Activated B cell treated with CpG ODN at 0.5 μM for 24 hours (primary cell): Measurements from ENCODE around the gene DUSP28. TPM values are rescaled to one million over a fixed set of nuclear protein-coding genes. Genes with fewer than 3 reads are reported as not detected.

Source experiments
- ATAC-seq: fragments of 200-7000 bp; cut with Tn5 transposase; one replicate; pipeline ENCODE4 v1.10.0; 2021; ENCODE audit warnings: low read depth, mild to moderate bottlenecking, moderate library complexity
- CTCF ChIA-PET: fragments of 350-600 bp; sonication (Branson Sonifier 250); formaldehyde crosslinking; loops from one replicate; lab custom pipeline; 2021; ENCODE audit warnings: antibody characterized with exemption; lab: Charles Lee
- POLR2A ChIA-PET: fragments of 350-600 bp; sonication (Branson Sonifier 250); formaldehyde crosslinking; loops from one replicate; lab custom pipeline; 2021; ENCODE audit warnings: antibody characterized with exemption; lab: Charles Lee
- DNase-seq: peaks from one replicate; pipeline ENCODE4 v3.0.0; 2022
- H3K27ac Mint-ChIP-seq: one replicate; pipeline ENCODE4 v1.8.0; 2020; ENCODE audit warnings: mixed read lengths
- H3K27me3 Mint-ChIP-seq: one replicate; pipeline ENCODE4 v1.8.0; 2021; ENCODE audit warnings: mixed read lengths
- H3K36me3 Mint-ChIP-seq: one replicate; pipeline ENCODE4 v1.8.0; 2021; ENCODE audit warnings: low read depth, mixed read lengths
- H3K4me1 Mint-ChIP-seq: one replicate; pipeline ENCODE4 v1.8.0; 2021; ENCODE audit warnings: mixed read lengths
- H3K4me3 Mint-ChIP-seq: one replicate; pipeline ENCODE4 v1.8.0; 2020; ENCODE audit warnings: mild to moderate bottlenecking, mixed read lengths
- H3K9me3 Mint-ChIP-seq: one replicate; pipeline ENCODE4 v1.8.0; 2020; ENCODE audit warnings: mixed read lengths
- CTCF ChIP-seq: fragments of 200-600 bp; IDR thresholded peaks from one replicate; pipeline ENCODE4 v1.8.0; 2022; ENCODE audit warnings: antibody characterized with exemption, mild to moderate bottlenecking
- intact Hi-C: fragments of 100-400 bp; cut with micrococcal nuclease; formaldehyde crosslinking; loops from one replicate; pipeline ENCODE4 v1.15.1; 2024
- total RNA-seq: library from RNA; stranded (reverse); gene quantifications from 2 replicates; pipeline ENCODE4 v1.2.3, GENCODE V29; 2022

The DUSP28 gene
- total RNA-seq, 1 donor from 2014 or later = 11.5 TPM

- ATAC-seq = peak; percentile 60
- Mint-ChIP-seq H3K9me3 (no peaks in the 10 kb centered on the region), H3K4me1 (peaks cover 25% of the 10 kb centered on the region), H3K36me3 (peaks cover 44% of the 10 kb centered on the region), H3K4me3 (peak overlapping the region; percentile 2), H3K27me3 (no peaks in the 10 kb centered on the region), H3K27ac (peak overlapping the region; percentile 80)
- ChIA-PET CTCF (no interaction called here), POLR2A (interaction anchor here (1.8 to 2.0 kb wide), 2 partner anchors 9 to 14 kb away, joined by 7 to 8 read pairs; no protein-coding TSS in a partner anchor)
- no peak for TF ChIP-seq CTCF
- intact Hi-C loops = no loop called here
- DNase-seq = no peak
Measured at GRCh38 chr2:240551811-240552210, 8.3 kb upstream of the DUSP28 start.

- no peaks in the 10 kb centered on the region for H3K9me3 Mint-ChIP-seq
- ATAC-seq (no peak), DNase-seq (no peak)
- H3K4me3 Mint-ChIP-seq = no peak overlapping the region
- ChIA-PET CTCF (no interaction called here), POLR2A (no interaction called here)
- H3K27ac Mint-ChIP-seq = no peak overlapping the region
- no peak for TF ChIP-seq CTCF
- no peaks in the 10 kb centered on the region for H3K27me3 Mint-ChIP-seq
- H3K36me3 Mint-ChIP-seq = peaks cover 43% of the 10 kb centered on the region
- intact Hi-C loops = no loop called here
- H3K4me1 Mint-ChIP-seq = peaks cover 36% of the 10 kb centered on the region
Measured at GRCh38 chr2:240553956-240554480, 6.1 kb upstream of the DUSP28 start.

GRCh38 chr2:240554767-240555493 lies 5.2 kb upstream of the DUSP28 start:
- CTCF ChIA-PET = interaction anchor here (1.4 kb wide), 1 partner anchor 41 kb away, joined by 3 read pairs; no protein-coding TSS in a partner anchor
- Mint-ChIP-seq H3K27me3 (no peaks in the 10 kb centered on the region), H3K4me3 (no peak overlapping the region), H3K9me3 (no peaks in the 10 kb centered on the region), H3K27ac (no peak overlapping the region), H3K36me3 (peaks cover 48% of the 10 kb centered on the region), H3K4me1 (peaks cover 45% of the 10 kb centered on the region)
- intact Hi-C loops = no loop called here
- ATAC-seq (no peak), DNase-seq (no peak)
- POLR2A ChIA-PET = interaction anchor here (0.9 kb wide), 1 partner anchor 31 kb away, joined by 4 read pairs; the partner anchor contains the start of gene CAPN10
- no peak for TF ChIP-seq CTCF

- intact Hi-C loops = no loop called here
- no peak overlapping the region for H3K4me3 Mint-ChIP-seq
- DNase-seq (no peak), ATAC-seq (no peak)
- H3K27me3 Mint-ChIP-seq = no peaks in the 10 kb centered on the region
- H3K4me1 Mint-ChIP-seq = peaks cover 47% of the 10 kb centered on the region
- TF ChIP-seq CTCF = no peak
- POLR2A ChIA-PET = interaction anchor here (2.5 to 2.7 kb wide), 2 partner anchors 10 to 31 kb away, joined by 11 to 14 read pairs; partner anchors contain the start of gene CAPN10
- H3K36me3 Mint-ChIP-seq = peaks cover 44% of the 10 kb centered on the region
- CTCF ChIA-PET = interaction anchor here (1.4 kb wide), 1 partner anchor 42 kb away, joined by 3 read pairs; no protein-coding TSS in a partner anchor
- no peaks in the 10 kb centered on the region for H3K9me3 Mint-ChIP-seq
- no peak overlapping the region for H3K27ac Mint-ChIP-seq
Measured at GRCh38 chr2:240555541-240556250, 4.5 kb upstream of the DUSP28 start.
